ENCODE data around the gene CALM3.

Gene CALM3

DNA sequence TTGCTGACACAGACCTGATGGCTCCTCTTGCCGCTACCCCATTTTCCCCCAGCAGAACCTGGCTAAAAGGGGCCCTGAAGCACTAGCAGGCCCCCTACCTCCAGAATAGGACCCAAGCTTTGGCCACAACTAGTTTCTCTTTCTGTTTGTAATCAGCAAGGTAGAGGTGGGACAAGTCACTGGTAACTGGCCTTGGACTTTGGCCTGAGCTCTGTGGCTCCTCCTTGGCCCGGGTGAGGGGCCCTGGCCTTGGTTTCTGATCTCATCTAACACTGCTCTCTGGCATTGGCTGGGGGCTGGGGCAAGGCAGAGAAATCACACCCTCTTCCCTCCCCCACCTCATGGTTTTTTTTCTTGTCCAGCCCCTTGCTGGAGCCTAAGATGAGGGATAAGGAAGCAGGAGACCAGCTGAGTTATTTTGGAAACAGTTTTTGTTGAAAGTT, 2.1 kb downstream of the CALM3 start:
- ChIA-PET POLR2A (no interaction called here), CTCF (interaction anchor here (1.2 to 9.1 kb wide), 5 partner anchors 10 to 73 kb away, joined by 3 to 117 read pairs (median 4); partner anchors contain the start of gene DACT3)
- no peak for DNase-seq (ENCODE audit: low read depth, low spot score)
- TF ChIP-seq, protein P1, sequence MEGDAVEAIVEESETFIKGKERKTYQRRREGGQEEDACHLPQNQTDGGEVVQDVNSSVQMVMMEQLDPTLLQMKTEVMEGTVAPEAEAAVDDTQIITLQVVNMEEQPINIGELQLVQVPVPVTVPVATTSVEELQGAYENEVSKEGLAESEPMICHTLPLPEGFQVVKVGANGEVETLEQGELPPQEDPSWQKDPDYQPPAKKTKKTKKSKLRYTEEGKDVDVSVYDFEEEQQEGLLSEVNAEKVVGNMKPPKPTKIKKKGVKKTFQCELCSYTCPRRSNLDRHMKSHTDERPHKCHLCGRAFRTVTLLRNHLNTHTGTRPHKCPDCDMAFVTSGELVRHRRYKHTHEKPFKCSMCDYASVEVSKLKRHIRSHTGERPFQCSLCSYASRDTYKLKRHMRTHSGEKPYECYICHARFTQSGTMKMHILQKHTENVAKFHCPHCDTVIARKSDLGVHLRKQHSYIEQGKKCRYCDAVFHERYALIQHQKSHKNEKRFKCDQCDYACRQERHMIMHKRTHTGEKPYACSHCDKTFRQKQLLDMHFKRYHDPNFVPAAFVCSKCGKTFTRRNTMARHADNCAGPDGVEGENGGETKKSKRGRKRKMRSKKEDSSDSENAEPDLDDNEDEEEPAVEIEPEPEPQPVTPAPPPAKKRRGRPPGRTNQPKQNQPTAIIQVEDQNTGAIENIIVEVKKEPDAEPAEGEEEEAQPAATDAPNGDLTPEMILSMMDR (IDR thresholded peaks at IDR 0.05; ENCODE audit: insufficient read depth, low read length, missing control alignments): no peak
- H3K4me3 ChIP-seq (ENCODE audit: low read depth, low read length): peak overlapping the region; percentile 89

DNA sequence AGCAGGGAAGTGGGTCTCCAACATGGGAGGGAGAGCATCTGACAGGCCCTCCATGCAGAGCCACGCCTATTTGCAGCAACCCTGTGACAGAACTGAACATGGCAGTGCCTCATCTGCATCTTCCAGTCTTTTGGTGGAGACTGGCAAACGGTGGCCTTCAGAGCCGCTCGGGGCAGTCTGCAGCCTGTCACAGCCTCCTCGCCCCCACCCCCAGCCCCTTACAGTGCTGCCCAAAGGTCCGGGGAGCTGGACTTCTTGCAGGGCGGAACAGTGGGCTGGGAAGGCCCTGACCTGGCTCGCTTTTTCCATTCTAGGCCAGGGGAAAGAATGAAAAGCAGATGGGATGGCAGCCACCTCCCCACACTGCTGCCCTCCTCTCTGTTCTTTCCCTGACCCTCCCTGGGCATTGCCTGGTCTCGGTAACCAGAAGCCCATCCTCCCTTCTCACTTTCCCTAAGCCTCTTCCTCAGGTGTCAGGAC, 2.7 kb downstream of the CALM3 start:
- ChIA-PET POLR2A (no interaction called here), CTCF (interaction anchor here (1.2 to 19.1 kb wide), 5 partner anchors 9 to 66 kb away, joined by 3 to 685 read pairs (median 29); partner anchors contain the start of gene DACT3)
- DNase-seq (ENCODE audit: low read depth, low spot score): no peak
- TF ChIP-seq, protein P1 (IDR thresholded peaks at IDR 0.05; ENCODE audit: insufficient read depth, low read length, missing control alignments): no peak
- peak overlapping the region; percentile 89 for H3K4me3 ChIP-seq (ENCODE audit: low read depth, low read length)

DNA sequence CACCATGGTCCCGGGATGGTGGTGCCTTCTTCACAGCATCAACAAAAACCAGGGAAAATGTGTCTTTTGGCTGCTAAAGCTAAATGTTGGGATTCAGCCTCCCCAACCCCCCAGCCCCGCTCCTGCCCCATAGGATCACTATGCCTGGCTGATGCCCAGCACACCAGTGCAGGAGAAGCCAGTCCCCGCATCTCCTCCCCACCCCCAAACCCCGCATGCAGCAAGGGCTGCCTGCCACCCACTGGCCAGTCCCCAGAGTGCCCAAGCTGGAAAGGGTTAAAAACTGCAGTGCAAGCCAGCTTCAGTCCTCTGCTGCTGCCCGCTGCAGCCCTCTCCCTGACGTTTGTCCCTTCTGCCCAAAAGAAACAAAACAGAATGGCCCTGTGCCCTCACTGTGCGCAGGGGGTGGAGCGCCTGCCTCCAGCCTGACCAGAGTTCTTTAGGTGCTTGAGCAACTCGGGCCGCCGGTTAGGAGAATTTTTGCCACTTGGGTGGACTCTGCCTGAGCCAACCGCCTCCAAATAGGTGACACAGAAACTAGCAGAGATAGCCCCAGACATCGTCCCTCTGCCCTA, 3.7 kb downstream of the CALM3 start:
- no peak overlapping the region for H3K4me3 ChIP-seq (ENCODE audit: low read depth, low read length)
- CTCF ChIA-PET: interaction anchor here (1.0 to 19.1 kb wide), 5 partner anchors 8 to 58 kb away, joined by 3 to 685 read pairs (median 5); partner anchors contain the start of genes DACT3 and GNG8
- TF ChIP-seq, protein P1 (IDR thresholded peaks at IDR 0.05; ENCODE audit: insufficient read depth, low read length, missing control alignments): no peak
- DNase-seq (ENCODE audit: low read depth, low spot score): no peak
- POLR2A ChIA-PET: no interaction called here

DNA sequence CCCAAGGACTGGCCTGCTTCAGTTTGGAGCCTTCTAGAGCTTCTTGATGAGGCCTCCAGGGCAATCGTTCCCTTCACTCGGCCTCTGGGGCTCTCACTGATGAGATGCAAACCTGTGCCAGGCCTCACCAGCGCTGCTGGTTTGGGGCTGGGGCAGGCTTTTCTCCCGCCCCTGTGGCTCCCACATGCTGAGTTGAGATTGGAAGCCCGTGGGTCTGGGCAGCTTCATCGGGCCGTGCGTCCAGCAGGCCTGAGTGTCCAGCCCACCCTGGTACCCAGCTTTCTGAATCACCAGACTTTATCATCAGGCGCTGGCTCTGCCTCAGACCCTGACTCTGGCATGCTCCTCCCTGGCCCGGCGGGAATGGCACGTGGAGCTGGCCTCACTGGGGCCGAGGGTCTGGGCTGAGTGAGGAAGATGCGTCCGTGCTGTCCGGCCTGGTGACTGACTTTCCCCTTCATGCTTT, 4.3 kb downstream of the CALM3 start:
- TF ChIP-seq, protein P1 (IDR thresholded peaks at IDR 0.05; ENCODE audit: insufficient read depth, low read length, missing control alignments): no peak
- no peak overlapping the region for H3K4me3 ChIP-seq (ENCODE audit: low read depth, low read length)
- DNase-seq (ENCODE audit: low read depth, low spot score): no peak
- ChIA-PET CTCF (interaction anchor here (1.0 to 19.1 kb wide), 6 partner anchors 8 to 57 kb away, joined by 3 to 685 read pairs (median 4); partner anchors contain the start of genes DACT3 and GNG8), POLR2A (no interaction called here)

DNA sequence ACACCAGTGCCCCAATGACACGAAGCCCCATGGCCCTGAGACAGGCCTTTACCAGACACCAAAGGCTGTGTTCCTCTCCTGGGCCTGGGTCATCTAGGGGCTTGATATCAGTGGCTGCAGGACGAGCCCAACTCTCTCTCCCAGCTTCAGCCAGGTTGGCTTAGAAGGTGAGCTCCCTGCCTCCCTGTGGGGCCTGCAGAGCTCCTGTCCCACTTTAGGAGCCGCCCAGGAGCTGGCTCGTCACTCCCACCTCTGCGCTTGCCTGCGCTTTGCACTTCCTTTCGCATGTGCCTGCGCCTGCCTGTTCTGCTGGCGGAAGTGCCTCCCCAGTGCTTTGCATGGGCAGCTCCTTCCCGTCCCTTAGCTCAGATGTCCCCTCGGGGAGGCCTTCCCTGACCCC, 4.9 kb downstream of the CALM3 start:
- CTCF ChIA-PET: interaction anchor here (1.1 to 19.1 kb wide), 3 partner anchors 7 to 57 kb away, joined by 3 to 685 read pairs (median 117); partner anchors contain the start of gene DACT3
- POLR2A ChIA-PET: no interaction called here

More for the DNA sequence above, 4.9 kb downstream of the CALM3 start:
- no peak overlapping the region for H3K4me3 ChIP-seq (ENCODE audit: low read depth, low read length)
- no peak for DNase-seq (ENCODE audit: low read depth, low spot score)
- TF ChIP-seq, protein P1 (IDR thresholded peaks at IDR 0.05; ENCODE audit: insufficient read depth, low read length, missing control alignments): no peak
